Liver (tissue), 3 donors: ENCODE results near the gene SERTAD1.

ENCODE experiments used
- FOXA1 ChIP-seq: IDR thresholded peaks from 2 replicates; pipeline ENCODE4 v1.6.1; 2016; ENCODE audit warnings: antibody characterized with exemption
- GABPA ChIP-seq, 2 donors: IDR thresholded peaks in 1 of 2; conservative IDR thresholded peaks in 1 of 2; 2 replicates each; pipeline ENCODE4 v1.6.1; 2016; ENCODE audit warnings: antibody characterized with exemption in 2 of 2, mild to moderate bottlenecking in 1 of 2, moderate library complexity in 1 of 2
- JUND ChIP-seq, 2 donors: IDR thresholded peaks; 2 replicates each; pipeline ENCODE4 v1.6.1; 2016; ENCODE audit warnings: antibody characterized with exemption in 2 of 2
- RAD21 ChIP-seq, 2 donors: IDR thresholded peaks; 2 replicates each; pipeline ENCODE4 v1.6.1; 2016; ENCODE audit warnings: antibody characterized with exemption in 2 of 2, mild to moderate bottlenecking in 2 of 2
- RXRA ChIP-seq, 2 donors: IDR thresholded peaks; 2 replicates each; pipeline ENCODE4 v1.6.1; 2017 to 2018; ENCODE audit warnings: antibody characterized with exemption in 2 of 2, mild to moderate bottlenecking in 1 of 2
- SP1 ChIP-seq: IDR thresholded peaks from 2 replicates; pipeline ENCODE4 v1.6.1; 2018; ENCODE audit warnings: antibody characterized with exemption, mild to moderate bottlenecking
- TAF1 ChIP-seq: conservative IDR thresholded peaks from 2 replicates; pipeline ENCODE4 v1.6.1; 2016; ENCODE audit warnings: antibody characterized with exemption, mild to moderate bottlenecking
- YY1 ChIP-seq: IDR thresholded peaks from 2 replicates; pipeline ENCODE4 v1.6.1; 2016; ENCODE audit warnings: antibody characterized with exemption, mild to moderate bottlenecking
- TF ChIP-seq, protein P1 (sequence below): IDR thresholded peaks from 2 replicates; pipeline ENCODE4 v1.6.1; 2016; ENCODE audit warnings: antibody characterized with exemption
- TF ChIP-seq, protein P2 (sequence below): IDR thresholded peaks from 2 replicates; pipeline ENCODE4 v1.6.1; 2016; ENCODE audit warnings: antibody characterized with exemption
- TF ChIP-seq, protein P3 (sequence below): fragments of 150-350 bp; IDR thresholded peaks from 2 replicates; pipeline ENCODE4 v1.5.1; 2017; ENCODE audit warnings: improper control_type of control experiment, low read depth, low read length; ENCODE audit not compliant: missing input control
- TF ChIP-seq, protein P4 (sequence below): IDR thresholded peaks from 2 replicates; pipeline ENCODE4 v1.6.1; 2016; ENCODE audit warnings: antibody characterized with exemption
- TF ChIP-seq, protein P5 (sequence below): IDR thresholded peaks from 2 replicates; pipeline ENCODE4 v1.6.1; 2016; ENCODE audit warnings: antibody characterized with exemption, mild to moderate bottlenecking
- donor health status: healthy.
- donor health status: healthy.

DNA sequence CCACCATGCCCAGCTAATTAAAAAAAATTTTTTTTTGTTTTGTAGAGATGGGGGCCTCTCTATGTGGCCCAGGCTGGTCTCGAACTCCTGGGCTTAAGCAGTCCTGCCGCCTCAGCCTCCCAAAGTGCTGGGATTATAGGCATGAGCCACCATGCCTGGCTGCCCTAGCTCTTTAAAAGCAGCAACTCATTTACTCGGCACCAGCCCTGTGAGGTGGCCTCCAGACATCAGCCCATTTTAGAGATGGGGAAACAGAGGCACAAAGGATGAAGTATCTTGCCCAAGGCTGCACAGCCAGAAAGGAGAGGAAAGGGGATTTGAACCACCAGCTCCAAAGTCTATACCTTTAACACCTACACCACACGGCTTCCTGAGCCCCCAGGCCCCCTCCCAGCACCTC is 12.9 kb downstream of the SERTAD1 start:
- TF ChIP-seq GABPA (IDR thresholded peaks at IDR 0.05 in 1 of 2, conservative IDR thresholded peaks at IDR 0.05 in 1 of 2): no peak
- TF ChIP-seq YY1: no peak
- TF ChIP-seq, protein P1, sequence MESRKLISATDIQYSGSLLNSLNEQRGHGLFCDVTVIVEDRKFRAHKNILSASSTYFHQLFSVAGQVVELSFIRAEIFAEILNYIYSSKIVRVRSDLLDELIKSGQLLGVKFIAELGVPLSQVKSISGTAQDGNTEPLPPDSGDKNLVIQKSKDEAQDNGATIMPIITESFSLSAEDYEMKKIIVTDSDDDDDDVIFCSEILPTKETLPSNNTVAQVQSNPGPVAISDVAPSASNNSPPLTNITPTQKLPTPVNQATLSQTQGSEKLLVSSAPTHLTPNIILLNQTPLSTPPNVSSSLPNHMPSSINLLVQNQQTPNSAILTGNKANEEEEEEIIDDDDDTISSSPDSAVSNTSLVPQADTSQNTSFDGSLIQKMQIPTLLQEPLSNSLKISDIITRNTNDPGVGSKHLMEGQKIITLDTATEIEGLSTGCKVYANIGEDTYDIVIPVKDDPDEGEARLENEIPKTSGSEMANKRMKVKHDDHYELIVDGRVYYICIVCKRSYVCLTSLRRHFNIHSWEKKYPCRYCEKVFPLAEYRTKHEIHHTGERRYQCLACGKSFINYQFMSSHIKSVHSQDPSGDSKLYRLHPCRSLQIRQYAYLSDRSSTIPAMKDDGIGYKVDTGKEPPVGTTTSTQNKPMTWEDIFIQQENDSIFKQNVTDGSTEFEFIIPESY: no peak
- no peak for TF ChIP-seq TAF1
- TF ChIP-seq, protein P2, sequence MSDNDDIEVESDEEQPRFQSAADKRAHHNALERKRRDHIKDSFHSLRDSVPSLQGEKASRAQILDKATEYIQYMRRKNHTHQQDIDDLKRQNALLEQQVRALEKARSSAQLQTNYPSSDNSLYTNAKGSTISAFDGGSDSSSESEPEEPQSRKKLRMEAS: no peak
- TF ChIP-seq, protein P3, sequence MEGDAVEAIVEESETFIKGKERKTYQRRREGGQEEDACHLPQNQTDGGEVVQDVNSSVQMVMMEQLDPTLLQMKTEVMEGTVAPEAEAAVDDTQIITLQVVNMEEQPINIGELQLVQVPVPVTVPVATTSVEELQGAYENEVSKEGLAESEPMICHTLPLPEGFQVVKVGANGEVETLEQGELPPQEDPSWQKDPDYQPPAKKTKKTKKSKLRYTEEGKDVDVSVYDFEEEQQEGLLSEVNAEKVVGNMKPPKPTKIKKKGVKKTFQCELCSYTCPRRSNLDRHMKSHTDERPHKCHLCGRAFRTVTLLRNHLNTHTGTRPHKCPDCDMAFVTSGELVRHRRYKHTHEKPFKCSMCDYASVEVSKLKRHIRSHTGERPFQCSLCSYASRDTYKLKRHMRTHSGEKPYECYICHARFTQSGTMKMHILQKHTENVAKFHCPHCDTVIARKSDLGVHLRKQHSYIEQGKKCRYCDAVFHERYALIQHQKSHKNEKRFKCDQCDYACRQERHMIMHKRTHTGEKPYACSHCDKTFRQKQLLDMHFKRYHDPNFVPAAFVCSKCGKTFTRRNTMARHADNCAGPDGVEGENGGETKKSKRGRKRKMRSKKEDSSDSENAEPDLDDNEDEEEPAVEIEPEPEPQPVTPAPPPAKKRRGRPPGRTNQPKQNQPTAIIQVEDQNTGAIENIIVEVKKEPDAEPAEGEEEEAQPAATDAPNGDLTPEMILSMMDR: no peak
- no peak for TF ChIP-seq FOXA1
- no peak for TF ChIP-seq SP1
- TF ChIP-seq RAD21 (IDR thresholded peaks at IDR 0.05): no peak
- TF ChIP-seq RXRA (IDR thresholded peaks at IDR 0.05): no peak
- TF ChIP-seq, protein P4, sequence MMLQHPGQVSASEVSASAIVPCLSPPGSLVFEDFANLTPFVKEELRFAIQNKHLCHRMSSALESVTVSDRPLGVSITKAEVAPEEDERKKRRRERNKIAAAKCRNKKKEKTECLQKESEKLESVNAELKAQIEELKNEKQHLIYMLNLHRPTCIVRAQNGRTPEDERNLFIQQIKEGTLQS: no peak
- TF ChIP-seq JUND (IDR thresholded peaks at IDR 0.05): no peak
- TF ChIP-seq, protein P5, sequence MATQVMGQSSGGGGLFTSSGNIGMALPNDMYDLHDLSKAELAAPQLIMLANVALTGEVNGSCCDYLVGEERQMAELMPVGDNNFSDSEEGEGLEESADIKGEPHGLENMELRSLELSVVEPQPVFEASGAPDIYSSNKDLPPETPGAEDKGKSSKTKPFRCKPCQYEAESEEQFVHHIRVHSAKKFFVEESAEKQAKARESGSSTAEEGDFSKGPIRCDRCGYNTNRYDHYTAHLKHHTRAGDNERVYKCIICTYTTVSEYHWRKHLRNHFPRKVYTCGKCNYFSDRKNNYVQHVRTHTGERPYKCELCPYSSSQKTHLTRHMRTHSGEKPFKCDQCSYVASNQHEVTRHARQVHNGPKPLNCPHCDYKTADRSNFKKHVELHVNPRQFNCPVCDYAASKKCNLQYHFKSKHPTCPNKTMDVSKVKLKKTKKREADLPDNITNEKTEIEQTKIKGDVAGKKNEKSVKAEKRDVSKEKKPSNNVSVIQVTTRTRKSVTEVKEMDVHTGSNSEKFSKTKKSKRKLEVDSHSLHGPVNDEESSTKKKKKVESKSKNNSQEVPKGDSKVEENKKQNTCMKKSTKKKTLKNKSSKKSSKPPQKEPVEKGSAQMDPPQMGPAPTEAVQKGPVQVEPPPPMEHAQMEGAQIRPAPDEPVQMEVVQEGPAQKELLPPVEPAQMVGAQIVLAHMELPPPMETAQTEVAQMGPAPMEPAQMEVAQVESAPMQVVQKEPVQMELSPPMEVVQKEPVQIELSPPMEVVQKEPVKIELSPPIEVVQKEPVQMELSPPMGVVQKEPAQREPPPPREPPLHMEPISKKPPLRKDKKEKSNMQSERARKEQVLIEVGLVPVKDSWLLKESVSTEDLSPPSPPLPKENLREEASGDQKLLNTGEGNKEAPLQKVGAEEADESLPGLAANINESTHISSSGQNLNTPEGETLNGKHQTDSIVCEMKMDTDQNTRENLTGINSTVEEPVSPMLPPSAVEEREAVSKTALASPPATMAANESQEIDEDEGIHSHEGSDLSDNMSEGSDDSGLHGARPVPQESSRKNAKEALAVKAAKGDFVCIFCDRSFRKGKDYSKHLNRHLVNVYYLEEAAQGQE: no peak
